Suppressor macrophage (primary cell): Measurements from ENCODE around the gene TMEM41A.
"Not testable (repeated sequence)": the region's sequence is repeated elsewhere in the genome, so short reads cannot be mapped to it uniquely, and the experiment has no call there.

Source experiments
- DNase-seq, 4 experiments: peaks; one replicate each; pipeline ENCODE4 v3.0.0-alpha.2; 2020 to 2022

TMEM41A gene

GRCh38 chr3:185488465-185488864, 10.4 kb downstream of the TMEM41A start:
- DNase-seq: no peak

- DNase-seq: no peak
These were observed 12.4 kb downstream of the TMEM41A start for GRCh38 chr3:185486394-185486793.

GRCh38 chr3:185484296-185484695, 14.5 kb downstream of the TMEM41A start:
- no peak for DNase-seq

- peak; percentile 28 to 67 (median 48) for DNase-seq
These were observed 19.4 kb downstream of the TMEM41A start for GRCh38 chr3:185479373-185479945.

- no peak for DNase-seq
These were observed 21.5 kb downstream of the TMEM41A start for GRCh38 chr3:185477316-185477715.

- DNase-seq: not testable (repeated sequence)
These were observed 23.9 kb downstream of the TMEM41A start for GRCh38 chr3:185474922-185475321.

- no peak for DNase-seq
These were observed 25.5 kb downstream of the TMEM41A start for GRCh38 chr3:185473290-185473815.

GRCh38 chr3:185470323-185470722, 28.5 kb downstream of the TMEM41A start:
- no peak for DNase-seq

- DNase-seq: no peak
These were observed 29.3 kb downstream of the TMEM41A start for GRCh38 chr3:185469542-185469941.

GRCh38 chr3:185466123-185466522, 32.7 kb downstream of the TMEM41A start:
- peak in 1 of 4 experiments; percentile 6 for DNase-seq

GRCh38 chr3:185465471-185465870, 33.4 kb downstream of the TMEM41A start:
- no peak for DNase-seq

GRCh38 chr3:185460719-185461350, 38.0 kb downstream of the TMEM41A start:
- DNase-seq: peak in 3 of 4 experiments; percentile 20 to 42 (median 38)

GRCh38 chr3:185460309-185460708, 38.5 kb downstream of the TMEM41A start:
- DNase-seq: no peak

- DNase-seq: peak in 2 of 4 experiments; percentile 5 to 17
These were observed 41.5 kb downstream of the TMEM41A start for GRCh38 chr3:185457376-185457775.

GRCh38 chr3:185451432-185451831, 47.4 kb downstream of the TMEM41A start:
- not testable (repeated sequence) for DNase-seq

GRCh38 chr3:185448107-185448506, 50.7 kb downstream of the TMEM41A start:
- DNase-seq: no peak

GRCh38 chr3:185444329-185444728, 54.5 kb downstream of the TMEM41A start:
- DNase-seq: no peak

- no peak for DNase-seq
These were observed 56.8 kb downstream of the TMEM41A start for GRCh38 chr3:185442031-185442430.

GRCh38 chr3:185439745-185440466, 58.9 kb downstream of the TMEM41A start:
- DNase-seq: no peak
